ENCODE data around the gene STIM2. TPM values are rescaled to one million over a fixed set of nuclear protein-coding genes. Genes with fewer than 3 reads are reported as not detected.

The STIM2 gene
- total and polyA plus RNA-seq, 10 of the 15 experiments (the other 5 are each of a cell fraction or from before 2014, with no cell fraction given) = 4.7 to 41.5 (median 16.9) TPM

DNA sequence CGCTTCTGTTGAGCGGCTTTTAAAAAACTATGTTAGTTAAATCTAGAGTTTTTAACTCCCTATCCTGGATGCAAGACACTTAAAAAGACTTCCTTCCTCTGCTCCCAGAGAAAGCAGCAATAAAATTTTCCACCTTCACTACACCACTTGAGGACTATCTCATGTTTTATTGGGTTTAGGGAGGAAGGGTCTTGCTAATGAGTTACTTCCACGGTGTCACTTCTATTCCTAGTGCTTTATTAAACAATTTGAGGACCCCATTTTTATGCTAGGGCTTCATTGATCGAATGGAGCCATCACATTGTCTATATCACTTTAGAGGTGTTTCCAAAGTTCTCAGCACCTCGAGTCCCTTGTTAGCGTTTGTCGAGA is 3.7 kb upstream of the STIM2 start:
- FAIRE-seq = no peak

More for the DNA sequence above, 3.7 kb upstream of the STIM2 start:
- ChIA-PET SMC1A (ENCODE audit: uncharacterized antibody, unreplicated experiment) (interaction anchor here (1.2 to 2.5 kb wide), 4 partner anchors 29 to 137 kb away, joined by 4 to 18 read pairs (median 4); no protein-coding TSS in a partner anchor), RAD21 (ENCODE audit: unreplicated experiment) (interaction anchor here (0.7 to 2.5 kb wide), 9 partner anchors 9 to 153 kb away, joined by 3 to 14 read pairs (median 5); no protein-coding TSS in a partner anchor), POLR2A (interaction anchor here (1.0 to 1.5 kb wide), 8 partner anchors 9 to 162 kb away, joined by 3 to 9 read pairs (median 4); no protein-coding TSS in a partner anchor), CTCF (interaction anchor here (1.2 to 1.6 kb wide), 3 partner anchors 28 to 153 kb away, joined by 3 to 5 read pairs (median 3); no protein-coding TSS in a partner anchor)
- BruUV-seq (replicated peaks) = TSS peak; percentile 67
- Histone ChIP-seq H3K4me1 (ENCODE audit: control insufficient read depth, insufficient read depth, low read length) (peaks cover 11% of the 10 kb centered on the region), H3K27ac (ENCODE audit: control insufficient read depth, insufficient read depth) (peak overlapping the region; percentile 38), H3K36me3 (ENCODE audit: control insufficient read depth in 2 of 2, insufficient read depth in 2 of 2, low read length in 1 of 2) (no peaks in the 10 kb centered on the region), H3K9ac (ENCODE audit: control insufficient read depth, insufficient read depth, low read length) (peak overlapping the region; percentile 86), H2AFZ (ENCODE audit: control insufficient read depth, low read depth, low read length) (peak overlapping the region; percentile 95), H3K4me2 (ENCODE audit: control insufficient read depth, insufficient read depth) (peak overlapping the region; percentile 100), H3K9me3 (replicated peaks; ENCODE audit: control insufficient read depth, insufficient read depth, low read length) (no peaks in the 10 kb centered on the region), H3K27me3 (replicated peaks in 1 of 2; ENCODE audit: control insufficient read depth in 2 of 2, insufficient read depth in 2 of 2, low read length in 1 of 2) (no peaks in the 10 kb centered on the region), H4K20me1 (ENCODE audit: control insufficient read depth, insufficient read depth) (no peaks in the 10 kb centered on the region), H3K4me3 (peak overlapping the region; percentile 83), H3K79me2 (ENCODE audit: control insufficient read depth, insufficient read depth, low read length) (peaks cover 10% of the 10 kb centered on the region)
- intact Hi-C loops (cut with micrococcal nuclease; ENCODE audit: unreplicated experiment) = loop anchor here (1.0 kb wide), 1 partner anchor 31 kb away; no protein-coding TSS in a partner anchor
- no peak for ATAC-seq
- in situ Hi-C loops (cut with MboI) = no loop called here
- 12% methylated on average over 7 of the region's 7 CpGs for WGBS (ENCODE audit: insufficient coverage, insufficient replicate concordance, low lambda C conversion rate, missing lambda C conversion rate)
- no peak for DNase-seq (ENCODE audit: low read depth, low spot score)
- TF ChIP-seq, protein P1, sequence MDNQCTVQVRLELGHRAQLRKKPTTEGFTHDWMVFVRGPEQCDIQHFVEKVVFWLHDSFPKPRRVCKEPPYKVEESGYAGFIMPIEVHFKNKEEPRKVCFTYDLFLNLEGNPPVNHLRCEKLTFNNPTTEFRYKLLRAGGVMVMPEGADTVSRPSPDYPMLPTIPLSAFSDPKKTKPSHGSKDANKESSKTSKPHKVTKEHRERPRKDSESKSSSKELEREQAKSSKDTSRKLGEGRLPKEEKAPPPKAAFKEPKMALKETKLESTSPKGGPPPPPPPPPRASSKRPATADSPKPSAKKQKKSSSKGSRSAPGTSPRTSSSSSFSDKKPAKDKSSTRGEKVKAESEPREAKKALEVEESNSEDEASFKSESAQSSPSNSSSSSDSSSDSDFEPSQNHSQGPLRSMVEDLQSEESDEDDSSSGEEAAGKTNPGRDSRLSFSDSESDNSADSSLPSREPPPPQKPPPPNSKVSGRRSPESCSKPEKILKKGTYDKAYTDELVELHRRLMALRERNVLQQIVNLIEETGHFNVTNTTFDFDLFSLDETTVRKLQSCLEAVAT (IDR thresholded peaks at IDR 0.05) = 0 out of 2 replicates have a peak, but pooled peaks have one; percentile 7
- no peak for TF ChIP-seq SUZ12 (IDR thresholded peaks at IDR 0.05; ENCODE audit: unreplicated experiment)

Measured in GM12878 (cell line).